Prostate gland (tissue), 2 donors: Measurements from ENCODE around the gene DAPL1. TPM values are rescaled to one million over a fixed set of nuclear protein-coding genes. Genes with fewer than 3 reads are reported as not detected.

Experiments
- DNase-seq: peaks from one replicate; pipeline ENCODE4 v3.0.0-alpha.2; 2019; ENCODE audit warnings: low spot score
- H3K27ac ChIP-seq, 2 donors: fragments of 200-600 bp; sonication (generic); 2 replicates each; pipeline ENCODE4 v1.5.1; 2017 to 2019
- H3K27me3 ChIP-seq: fragments of 200-600 bp; sonication (generic); replicated peaks from 2 replicates; pipeline ENCODE4 v1.5.1; 2019; ENCODE audit not compliant: insufficient read depth
- H3K36me3 ChIP-seq, 2 donors: fragments of 200-600 bp; sonication (generic); 1 replicate in 1 of 2; 2 replicates in 1 of 2; pipeline versions ENCODE4 v1.5.1 to v1.8.1; 2017 to 2019
- H3K4me1 ChIP-seq: fragments of 200-600 bp; sonication (generic); replicated peaks from 2 replicates; pipeline ENCODE4 v1.5.1; 2019
- H3K4me3 ChIP-seq, 2 donors: fragments of 200-600 bp; sonication (generic); 2 replicates each; pipeline ENCODE4 v1.5.1; 2017 to 2019
- H3K9me3 ChIP-seq: fragments of 200-600 bp; sonication (generic); 2 replicates; pipeline ENCODE4 v1.5.1; 2017
- CTCF ChIP-seq, 4 experiments: fragments of 200-600 bp in 2 of 4; fragments of 450-650 bp in 2 of 4; sonication (generic) in 2 of 4; IDR thresholded peaks; 1 replicate in 3 of 4; 2 replicates in 1 of 4; pipeline ENCODE4 v1.5.1; 2016 to 2019; ENCODE audit warnings: antibody characterized with exemption in 4 of 4, mild to moderate bottlenecking in 2 of 4, moderate library complexity in 2 of 4
- POLR2A ChIP-seq: fragments of 450-650 bp; IDR thresholded peaks from one replicate; pipeline ENCODE4 v1.6.1; 2016; ENCODE audit warnings: antibody characterized with exemption, mild to moderate bottlenecking
- POLR2AphosphoS5 ChIP-seq: sonication (generic); formaldehyde crosslinking; IDR thresholded peaks from one replicate; pipeline ENCODE4 v1.6.1; 2017; ENCODE audit warnings: antibody characterized with exemption
- WGBS: methylation state at CpG from one replicate; pipeline ENCODE4 v1.1.5; 2018; 5-methylcytosine and 5-hydroxymethylcytosine counted together
- intact Hi-C: fragments of 100-400 bp; cut with DNase I; formaldehyde crosslinking; loops from one replicate; pipeline ENCODE4 v1.14.2; 2022
- total RNA-seq, 2 donors: library from RNA; depleted of rRNA; stranded (reverse); fragments of >200 nt; gene quantifications; one replicate each; pipeline ENCODE4 v1.1.0, GENCODE V29; 2016

DAPL1 gene
- total RNA-seq, 2 donors from 2014 or later: 19.0 TPM; not detected in 1

GRCh38 chr2:158796652-158797051, 1.5 kb downstream of the DAPL1 start:
- H3K36me3 ChIP-seq: no peaks in the 10 kb centered on the region
- no peak overlapping the region for H3K4me3 ChIP-seq
- WGBS: 59% methylated on average over 2 of the region's 2 CpGs
- intact Hi-C loops: no loop called here
- TF ChIP-seq CTCF (IDR thresholded peaks at IDR 0.05) (no peak), POLR2AphosphoS5 (no peak), POLR2A (no peak)
- no peak overlapping the region for H3K27ac ChIP-seq
- no peaks in the 10 kb centered on the region for H3K4me1 ChIP-seq
- DNase-seq: no peak
- no peaks in the 10 kb centered on the region for H3K9me3 ChIP-seq
- no peaks in the 10 kb centered on the region for H3K27me3 ChIP-seq

GRCh38 chr2:158797963-158798700, 3.0 kb downstream of the DAPL1 start:
- Histone ChIP-seq H3K9me3 (no peaks in the 10 kb centered on the region), H3K27me3 (no peaks in the 10 kb centered on the region), H3K36me3 (no peaks in the 10 kb centered on the region), H3K27ac (no peak overlapping the region), H3K4me3 (no peak overlapping the region), H3K4me1 (peaks cover under 1% of the 10 kb centered on the region)
- WGBS: 92% methylated on average over 6 of the region's 6 CpGs
- TF ChIP-seq POLR2AphosphoS5 (no peak), CTCF (IDR thresholded peaks at IDR 0.05) (no peak), POLR2A (no peak)
- no peak for DNase-seq
- intact Hi-C loops: no loop called here

- peaks cover 5% of the 10 kb centered on the region for H3K4me1 ChIP-seq
- H3K4me3 ChIP-seq: no peak overlapping the region
- 100% methylated on average over 2 of the region's 2 CpGs for WGBS
- no peak for DNase-seq
- H3K27me3 ChIP-seq: no peaks in the 10 kb centered on the region
- intact Hi-C loops: no loop called here
- no peaks in the 10 kb centered on the region for H3K9me3 ChIP-seq
- H3K27ac ChIP-seq: no peak overlapping the region
- no peaks in the 10 kb centered on the region for H3K36me3 ChIP-seq
- TF ChIP-seq POLR2AphosphoS5 (no peak), CTCF (IDR thresholded peaks at IDR 0.05) (no peak), POLR2A (no peak)
Observed at GRCh38 chr2:158799181-158799580, 4.1 kb downstream of the DAPL1 start.

- no peak for TF ChIP-seq POLR2AphosphoS5
- H3K27me3 ChIP-seq: no peaks in the 10 kb centered on the region
- peaks cover 5% of the 10 kb centered on the region for H3K4me1 ChIP-seq
- no peaks in the 10 kb centered on the region for H3K9me3 ChIP-seq
- H3K36me3 ChIP-seq: no peaks in the 10 kb centered on the region
- no peak for DNase-seq
- no peak overlapping the region for H3K4me3 ChIP-seq
- WGBS: 56% methylated on average over 2 of the region's 2 CpGs
- no peak overlapping the region for H3K27ac ChIP-seq
- intact Hi-C loops: no loop called here
Observed at GRCh38 chr2:158803506-158803905, 8.4 kb downstream of the DAPL1 start.

GRCh38 chr2:158805255-158805654, 10.1 kb downstream of the DAPL1 start:
- no peaks in the 10 kb centered on the region for H3K9me3 ChIP-seq
- H3K27ac ChIP-seq: no peak overlapping the region
- intact Hi-C loops: no loop called here
- H3K27me3 ChIP-seq: no peaks in the 10 kb centered on the region
- H3K36me3 ChIP-seq: no peaks in the 10 kb centered on the region
- H3K4me1 ChIP-seq: peaks cover 5% of the 10 kb centered on the region
- TF ChIP-seq CTCF (IDR thresholded peaks at IDR 0.05) (no peak), POLR2AphosphoS5 (no peak), POLR2A (no peak)
- 95% methylated on average over 4 of the region's 4 CpGs for WGBS
- H3K4me3 ChIP-seq: no peak overlapping the region
- DNase-seq: no peak
